Gastroesophageal sphincter (tissue), 3 donors: ENCODE measurements around the gene FAHD1.

Experiments used
- CTCF ChIP-seq, 4 experiments: fragments of 200-600 bp in 2 of 4; fragments of 450-650 bp in 2 of 4; sonication (generic) in 1 of 4; IDR thresholded peaks; one replicate each; pipeline ENCODE4 v1.5.1; 2017 to 2019; ENCODE audit warnings: antibody characterized with exemption in 4 of 4, mild to moderate bottlenecking in 2 of 4, moderate library complexity in 2 of 4
- EP300 ChIP-seq: sonication (generic); formaldehyde crosslinking; IDR thresholded peaks from one replicate; pipeline ENCODE4 v1.6.1; 2017; ENCODE audit warnings: antibody characterized with exemption, mild to moderate bottlenecking
- POLR2A ChIP-seq, 2 donors: fragments of 450-650 bp; IDR thresholded peaks; one replicate each; pipeline ENCODE4 v1.6.1; 2017; ENCODE audit warnings: antibody characterized with exemption in 2 of 2, mild to moderate bottlenecking in 2 of 2, moderate library complexity in 1 of 2
- POLR2AphosphoS5 ChIP-seq: sonication (generic); formaldehyde crosslinking; IDR thresholded peaks from one replicate; pipeline ENCODE4 v1.6.1; 2017; ENCODE audit warnings: antibody characterized with exemption

- TF ChIP-seq POLR2A (IDR thresholded peaks at IDR 0.05): no peak
- no peak for TF ChIP-seq CTCF (IDR thresholded peaks at IDR 0.05)
- TF ChIP-seq POLR2AphosphoS5: no peak
- no peak for TF ChIP-seq EP300
These were observed 31.9 kb upstream of the FAHD1 start for GRCh38 chr16:1794908-1795666.
